Measurements from ENCODE around the gene GNAT1. TPM values are rescaled to one million over a fixed set of nuclear protein-coding genes. Genes with fewer than 3 reads are reported as not detected.

The GNAT1 gene
- total and polyA plus RNA-seq, 9 donors = 0.26 to 0.34 TPM; not detected in 7

- H3K9me3 ChIP-seq (replicated peaks; ENCODE audit: control insufficient read depth, low read depth, low read length) = no peaks in the 10 kb centered on the region
- DNase-seq = no peak
- WGBS (ENCODE audit: insufficient coverage) = 69% methylated on average over 8 of the region's 10 CpGs
- no peak overlapping the region for H3K4me3 ChIP-seq (ENCODE audit: low read length)
- H3K36me3 ChIP-seq (ENCODE audit: control insufficient read depth, insufficient read depth, low read length) = no peaks in the 10 kb centered on the region
- peaks cover 47% of the 10 kb centered on the region for H3K4me1 ChIP-seq (ENCODE audit: control insufficient read depth, insufficient read depth, low read length)
- H3K27me3 ChIP-seq (ENCODE audit: control insufficient read depth, insufficient read depth, low read length) = peaks cover 42% of the 10 kb centered on the region
- H3K27ac ChIP-seq (ENCODE audit: low read length) = no peak overlapping the region
Observed at GRCh38 chr3:50201573-50202315, 10.3 kb downstream of the GNAT1 start.

DNA sequence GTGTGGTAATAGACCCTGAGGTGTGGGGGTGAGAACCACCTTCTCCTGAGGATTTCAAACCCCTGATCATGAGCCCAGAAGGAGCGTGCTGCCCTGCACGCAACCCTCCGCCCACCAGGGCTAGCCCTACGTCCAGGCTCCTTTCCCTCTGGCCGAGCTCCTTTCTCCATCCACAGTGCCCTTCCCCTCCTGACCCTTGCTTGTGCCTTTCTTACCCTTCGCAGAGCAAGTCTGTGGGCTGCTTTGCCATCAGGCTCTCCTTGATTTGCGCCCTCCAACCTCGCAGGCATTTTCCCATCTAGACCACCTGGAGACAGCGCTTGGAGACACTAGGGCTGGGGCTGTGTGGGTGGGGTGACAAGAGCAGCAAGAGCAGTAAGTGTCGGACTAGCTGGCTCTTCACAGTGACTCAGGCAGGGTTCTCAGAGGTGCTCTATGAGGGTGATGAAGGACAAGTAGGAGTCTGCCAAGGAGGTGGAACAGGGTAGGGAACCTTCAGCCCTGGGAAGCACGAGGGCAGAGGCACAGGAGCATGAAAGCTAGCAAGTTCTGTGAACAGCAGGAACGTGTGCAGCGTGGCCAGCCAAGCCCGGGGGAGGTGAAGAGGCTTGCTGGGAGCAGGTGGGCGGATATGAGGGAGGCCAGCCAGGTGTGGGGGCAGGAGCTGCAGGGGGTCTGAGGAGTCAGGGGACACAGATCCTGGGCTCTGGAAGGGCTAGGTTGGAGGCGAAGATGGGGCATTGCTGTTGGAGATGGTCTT lies 11.1 kb downstream of the GNAT1 start:
- no peak for DNase-seq
- peaks cover 54% of the 10 kb centered on the region for H3K4me1 ChIP-seq (ENCODE audit: control insufficient read depth, insufficient read depth, low read length)
- H3K36me3 ChIP-seq (ENCODE audit: control insufficient read depth, insufficient read depth, low read length) = no peaks in the 10 kb centered on the region
- no peak overlapping the region for H3K27ac ChIP-seq (ENCODE audit: low read length)
- WGBS (ENCODE audit: insufficient coverage) = 69% methylated on average over 14 of the region's 16 CpGs
- H3K4me3 ChIP-seq (ENCODE audit: low read length) = no peak overlapping the region
- H3K27me3 ChIP-seq (ENCODE audit: control insufficient read depth, insufficient read depth, low read length) = peaks cover 46% of the 10 kb centered on the region
- H3K9me3 ChIP-seq (replicated peaks; ENCODE audit: control insufficient read depth, low read depth, low read length) = no peaks in the 10 kb centered on the region

DNA sequence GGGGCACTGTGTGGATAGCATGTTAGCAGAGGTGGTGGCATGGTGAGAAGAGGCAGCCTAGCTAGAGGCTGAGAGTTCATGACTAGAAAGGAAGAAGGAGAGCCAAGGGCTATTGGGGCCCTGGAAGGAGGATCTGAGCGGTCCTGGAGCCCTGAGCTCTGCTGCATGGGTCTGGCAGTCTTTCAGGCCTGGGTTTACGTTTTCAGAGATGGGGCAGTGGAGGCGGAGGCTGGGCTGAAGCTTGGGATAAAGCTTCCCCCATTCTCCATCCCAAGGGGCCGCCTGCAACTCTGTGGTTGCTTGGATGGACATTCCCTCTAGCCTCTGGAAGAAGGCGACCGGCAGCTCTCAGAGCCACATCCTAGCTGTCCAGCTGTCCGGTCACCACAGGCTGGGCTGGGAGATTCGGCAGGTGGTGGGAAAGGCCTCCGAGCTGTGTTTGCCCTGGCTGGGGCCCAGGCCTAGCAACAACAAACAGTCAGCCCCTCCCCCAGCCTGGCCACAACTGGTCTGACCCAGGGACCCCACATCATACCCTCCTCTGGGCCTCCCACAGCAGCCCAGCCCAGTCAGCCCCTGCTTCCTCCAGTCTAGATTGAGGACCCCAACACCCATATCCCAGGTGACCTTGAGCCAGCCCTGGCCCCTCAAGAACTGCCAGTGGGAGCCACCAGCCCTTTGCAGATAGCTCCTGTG lies 11.9 kb downstream of the GNAT1 start:
- Histone ChIP-seq H3K4me1 (ENCODE audit: control insufficient read depth, insufficient read depth, low read length) (peaks cover 59% of the 10 kb centered on the region), H3K4me3 (ENCODE audit: low read length) (no peak overlapping the region), H3K27me3 (ENCODE audit: control insufficient read depth, insufficient read depth, low read length) (peaks cover 46% of the 10 kb centered on the region), H3K9me3 (replicated peaks; ENCODE audit: control insufficient read depth, low read depth, low read length) (no peaks in the 10 kb centered on the region), H3K36me3 (ENCODE audit: control insufficient read depth, insufficient read depth, low read length) (no peaks in the 10 kb centered on the region), H3K27ac (ENCODE audit: low read length) (no peak overlapping the region)
- 13% methylated on average over 3 of the region's 9 CpGs for WGBS (ENCODE audit: insufficient coverage)
- peak; percentile 50 for DNase-seq

DNA sequence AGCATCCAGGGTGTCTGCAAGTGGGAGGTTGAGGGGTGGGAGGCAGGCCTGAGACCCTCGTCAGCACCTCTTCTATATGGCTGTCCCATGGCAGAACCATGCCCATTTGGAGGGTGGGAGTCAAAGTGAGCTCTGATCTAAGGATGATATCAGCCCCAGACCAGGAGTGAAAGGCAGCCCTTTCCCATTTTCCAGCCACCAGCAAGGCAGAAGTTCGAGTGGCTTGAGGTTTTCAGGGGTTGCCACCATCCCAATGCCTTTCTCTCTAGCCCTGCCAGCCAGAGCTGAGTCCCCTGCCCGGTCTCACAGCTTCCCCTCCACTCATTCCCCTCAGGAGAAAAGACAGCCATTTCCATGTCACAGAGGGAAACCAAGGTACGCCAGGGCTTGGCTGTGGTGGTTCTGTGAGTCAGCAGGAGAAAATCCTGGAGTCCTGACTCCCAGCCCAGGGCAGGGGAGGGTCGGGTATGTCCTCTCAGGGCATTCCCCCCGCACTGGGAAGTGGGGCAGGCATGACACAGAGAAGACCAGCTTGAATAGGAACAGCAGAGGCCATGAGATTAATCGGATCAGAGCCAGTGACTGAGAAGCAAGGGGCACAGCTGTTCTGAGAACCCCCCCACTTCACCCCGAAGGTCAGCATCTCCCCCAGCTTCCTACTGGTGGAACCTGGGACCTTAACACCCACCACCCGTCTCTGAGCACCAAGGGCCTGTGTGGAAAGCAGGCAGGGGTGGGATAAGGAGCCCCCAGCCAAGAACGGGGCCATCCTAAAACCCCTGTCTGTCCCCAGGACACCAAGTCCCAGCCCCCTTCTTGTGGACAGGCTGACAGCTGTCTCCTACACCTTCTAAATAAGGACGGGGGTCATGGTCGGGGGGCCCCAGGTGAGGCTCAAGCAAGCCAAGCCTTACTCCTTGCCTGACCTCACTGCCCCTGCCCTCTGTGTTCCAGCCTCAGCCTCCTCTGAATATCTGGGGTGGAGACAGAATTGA lies 12.7 kb downstream of the GNAT1 start:
- Histone ChIP-seq H3K27me3 (ENCODE audit: control insufficient read depth, insufficient read depth, low read length) (peaks cover 46% of the 10 kb centered on the region), H3K36me3 (ENCODE audit: control insufficient read depth, insufficient read depth, low read length) (no peaks in the 10 kb centered on the region), H3K4me1 (ENCODE audit: control insufficient read depth, insufficient read depth, low read length) (peaks cover 63% of the 10 kb centered on the region), H3K27ac (ENCODE audit: low read length) (no peak overlapping the region), H3K9me3 (replicated peaks; ENCODE audit: control insufficient read depth, low read depth, low read length) (no peaks in the 10 kb centered on the region), H3K4me3 (ENCODE audit: low read length) (no peak overlapping the region)
- 76% methylated on average over 6 of the region's 12 CpGs for WGBS (ENCODE audit: insufficient coverage)
- DNase-seq = no peak

DNA sequence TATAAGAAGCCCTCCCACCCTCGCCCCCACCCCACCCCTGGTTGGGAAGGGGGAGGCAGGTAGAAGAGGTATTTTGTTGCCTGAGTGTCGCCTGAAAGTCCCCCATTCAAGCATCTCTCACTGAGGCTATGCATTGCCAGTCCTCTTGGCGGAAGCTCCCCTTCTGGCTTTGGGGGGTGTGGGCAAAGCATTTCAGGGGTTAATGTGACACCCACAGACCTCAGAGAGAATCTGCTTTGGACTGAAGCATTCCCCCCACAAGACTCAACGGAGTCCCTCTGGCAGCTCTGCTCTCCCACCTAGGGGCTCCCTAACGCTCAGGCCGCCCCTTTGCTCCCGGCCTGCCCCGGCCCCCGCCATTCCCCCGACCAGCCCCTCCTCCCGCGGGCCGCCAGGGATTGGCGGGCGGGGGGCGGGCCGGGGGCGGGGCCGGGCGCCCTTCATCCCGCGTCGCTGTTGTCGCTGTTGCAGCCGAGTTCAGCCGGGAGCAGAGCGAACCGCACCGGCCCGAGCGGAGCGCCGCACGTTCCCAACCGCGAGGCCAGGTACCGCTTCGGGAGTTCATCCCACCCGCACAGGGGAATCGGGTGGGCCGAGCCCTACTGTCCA lies 13.5 kb downstream of the GNAT1 start, which contains the start of gene SLC38A3:
Gene SLC38A3, plus strand, starts transcription at position 468 of the 609 bp plus-strand sequence. CDS start 8,929 bp downstream, outside the sequence.
- Histone ChIP-seq H3K27me3 (ENCODE audit: control insufficient read depth, insufficient read depth, low read length) (peaks cover 46% of the 10 kb centered on the region), H3K4me1 (ENCODE audit: control insufficient read depth, insufficient read depth, low read length) (peaks cover 63% of the 10 kb centered on the region)

DNA sequence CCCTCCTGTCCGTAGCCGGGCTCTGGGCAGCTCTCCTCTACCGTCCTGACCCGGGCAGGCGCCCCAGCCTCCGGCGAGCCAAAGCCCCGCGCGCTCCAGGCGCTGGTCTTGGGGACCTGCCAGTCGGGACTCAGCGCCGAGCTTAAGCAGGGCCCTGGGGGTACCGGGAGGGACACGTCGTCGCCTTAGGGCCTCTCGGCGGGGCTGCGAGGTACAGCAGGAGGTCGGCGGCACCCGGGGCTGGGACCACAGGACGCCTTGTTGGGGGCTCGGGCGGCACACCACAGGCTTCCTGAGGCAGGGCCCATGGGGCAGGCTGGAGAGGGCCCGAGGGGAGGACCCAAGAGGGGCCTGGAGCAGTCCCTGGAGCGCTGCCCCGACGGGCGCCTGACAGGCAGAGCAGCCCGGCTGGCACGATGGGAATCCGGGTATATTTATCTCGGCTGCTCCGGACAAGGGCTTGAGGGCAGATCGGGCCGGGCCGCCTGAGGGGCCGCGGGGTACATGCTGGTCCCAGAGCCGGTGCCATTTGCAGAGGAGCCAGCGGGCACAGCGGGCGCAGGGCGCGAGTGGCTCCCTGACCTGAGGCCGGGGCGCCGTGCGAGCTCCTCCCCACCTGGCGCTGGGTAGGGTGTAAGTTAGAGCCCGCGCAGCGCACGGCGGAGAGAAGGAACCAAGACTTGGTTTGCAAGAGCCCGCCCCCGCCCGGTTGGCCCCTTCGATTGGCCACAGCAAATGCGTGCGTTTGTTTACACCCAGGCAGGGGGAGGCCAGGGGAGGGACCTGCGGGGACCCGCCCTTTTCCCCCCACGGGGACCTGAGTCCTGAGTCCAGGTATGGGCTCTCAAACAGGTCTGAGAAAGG lies 14.2 kb downstream of the GNAT1 start:
- Histone ChIP-seq H3K27me3 (ENCODE audit: control insufficient read depth, insufficient read depth, low read length) (peaks cover 46% of the 10 kb centered on the region), H3K4me3 (ENCODE audit: low read length) (peak overlapping the region; percentile 48), H3K27ac (ENCODE audit: low read length) (peak overlapping the region; percentile 29), H3K9me3 (replicated peaks; ENCODE audit: control insufficient read depth, low read depth, low read length) (no peaks in the 10 kb centered on the region), H3K4me1 (ENCODE audit: control insufficient read depth, insufficient read depth, low read length) (peaks cover 63% of the 10 kb centered on the region), H3K36me3 (ENCODE audit: control insufficient read depth, insufficient read depth, low read length) (no peaks in the 10 kb centered on the region)
- DNase-seq = peak; percentile 35
- WGBS (ENCODE audit: insufficient coverage) = 2% methylated on average over 66 of the region's 67 CpGs

More for the DNA sequence above, 13.5 kb downstream of the GNAT1 start, which contains the start of gene SLC38A3:
- Histone ChIP-seq H3K9me3 (replicated peaks; ENCODE audit: control insufficient read depth, low read depth, low read length) (no peaks in the 10 kb centered on the region), H3K36me3 (ENCODE audit: control insufficient read depth, insufficient read depth, low read length) (no peaks in the 10 kb centered on the region), H3K27ac (ENCODE audit: low read length) (peak within 1 kb of the TSS; percentile 29), H3K4me3 (ENCODE audit: low read length) (peak within 1 kb of the TSS; percentile 48)
- under 1% methylated on average over 31 of the region's 41 CpGs for WGBS (ENCODE audit: insufficient coverage)
- peak; percentile 39 for DNase-seq

GRCh38 chr3:50207359-50208042 lies 16.1 kb downstream of the GNAT1 start:
- no peak for DNase-seq
- H3K4me1 ChIP-seq (ENCODE audit: control insufficient read depth, insufficient read depth, low read length) = peaks cover 55% of the 10 kb centered on the region
- no peaks in the 10 kb centered on the region for H3K9me3 ChIP-seq (replicated peaks; ENCODE audit: control insufficient read depth, low read depth, low read length)
- H3K27me3 ChIP-seq (ENCODE audit: control insufficient read depth, insufficient read depth, low read length) = peaks cover 38% of the 10 kb centered on the region
- no peak overlapping the region for H3K4me3 ChIP-seq (ENCODE audit: low read length)
- H3K36me3 ChIP-seq (ENCODE audit: control insufficient read depth, insufficient read depth, low read length) = no peaks in the 10 kb centered on the region
- WGBS (ENCODE audit: insufficient coverage) = 93% methylated on average over 3 of the region's 17 CpGs
- no peak overlapping the region for H3K27ac ChIP-seq (ENCODE audit: low read length)

- no peaks in the 10 kb centered on the region for H3K36me3 ChIP-seq (ENCODE audit: control insufficient read depth, insufficient read depth, low read length)
- H3K27me3 ChIP-seq (ENCODE audit: control insufficient read depth, insufficient read depth, low read length) = peaks cover 32% of the 10 kb centered on the region
- H3K4me3 ChIP-seq (ENCODE audit: low read length) = no peak overlapping the region
- WGBS (ENCODE audit: insufficient coverage) = 56% methylated on average over 9 of the region's 14 CpGs
- no peaks in the 10 kb centered on the region for H3K9me3 ChIP-seq (replicated peaks; ENCODE audit: control insufficient read depth, low read depth, low read length)
- peaks cover 46% of the 10 kb centered on the region for H3K4me1 ChIP-seq (ENCODE audit: control insufficient read depth, insufficient read depth, low read length)
- H3K27ac ChIP-seq (ENCODE audit: low read length) = no peak overlapping the region
- no peak for DNase-seq
Observed at GRCh38 chr3:50208677-50209344, 17.4 kb downstream of the GNAT1 start.

Data from muscle of leg (tissue), 11 donors.